Fibroblast of skin of back (primary cell): ENCODE data around the gene SLC20A1.

Source experiments
- DNase-seq: peaks from one replicate; pipeline ENCODE4 v3.0.0-alpha.2; 2013

Gene SLC20A1

DNA sequence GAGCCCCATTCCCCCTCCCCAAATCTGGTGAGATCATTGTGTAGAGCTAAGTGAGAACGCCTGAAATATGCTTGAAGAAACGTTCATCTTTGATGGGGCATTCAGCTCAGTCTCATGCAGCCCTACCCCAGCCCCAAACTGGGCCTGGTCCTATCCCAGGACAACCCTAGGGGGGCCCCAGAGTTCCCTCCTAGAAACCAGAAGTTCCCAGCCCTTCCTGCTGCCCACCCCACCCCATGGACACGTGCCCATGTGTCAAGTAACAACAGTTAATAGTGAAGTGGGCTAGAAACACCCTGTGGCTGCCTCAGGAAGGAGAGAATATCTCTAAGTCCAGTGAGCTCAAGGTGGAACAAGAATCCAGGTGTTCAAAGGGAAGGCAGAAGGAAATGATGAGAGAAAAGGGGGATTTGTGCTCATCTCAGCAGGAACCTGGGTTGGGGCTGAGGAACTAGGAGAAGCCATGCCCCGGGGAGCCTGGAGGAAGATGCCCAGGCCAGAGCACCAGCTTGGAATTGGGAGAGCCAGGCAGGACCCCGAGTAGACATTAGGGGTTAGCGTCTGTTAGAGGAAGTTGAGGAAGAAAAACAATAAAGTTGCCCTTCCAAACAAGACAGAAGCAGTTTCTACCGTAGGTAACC, 20.1 kb upstream of the SLC20A1 start:
- DNase-seq: no peak

DNA sequence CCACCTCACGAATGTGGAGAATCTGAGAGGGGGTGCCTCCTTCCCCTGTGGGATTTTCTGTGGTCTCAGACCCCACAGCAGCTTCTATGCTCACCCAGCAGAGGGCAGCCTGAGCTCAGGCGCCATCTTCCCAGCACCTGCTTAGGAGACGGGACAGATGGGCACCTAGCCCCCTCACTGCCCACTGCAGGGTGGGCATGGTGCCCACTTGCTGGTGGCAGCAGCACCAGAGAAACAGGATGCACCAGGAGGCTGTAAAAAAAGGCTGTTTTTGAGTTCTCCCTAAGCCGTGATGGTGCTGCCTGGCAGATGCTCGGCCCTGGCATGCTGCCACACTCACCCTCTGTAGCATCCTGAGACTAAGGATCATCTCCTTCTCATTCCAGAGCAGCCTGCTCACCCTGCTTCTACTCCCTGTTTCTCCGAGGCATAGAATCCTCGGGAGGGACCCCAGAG, 19.1 kb upstream of the SLC20A1 start:
- DNase-seq: peak; percentile 74

DNA sequence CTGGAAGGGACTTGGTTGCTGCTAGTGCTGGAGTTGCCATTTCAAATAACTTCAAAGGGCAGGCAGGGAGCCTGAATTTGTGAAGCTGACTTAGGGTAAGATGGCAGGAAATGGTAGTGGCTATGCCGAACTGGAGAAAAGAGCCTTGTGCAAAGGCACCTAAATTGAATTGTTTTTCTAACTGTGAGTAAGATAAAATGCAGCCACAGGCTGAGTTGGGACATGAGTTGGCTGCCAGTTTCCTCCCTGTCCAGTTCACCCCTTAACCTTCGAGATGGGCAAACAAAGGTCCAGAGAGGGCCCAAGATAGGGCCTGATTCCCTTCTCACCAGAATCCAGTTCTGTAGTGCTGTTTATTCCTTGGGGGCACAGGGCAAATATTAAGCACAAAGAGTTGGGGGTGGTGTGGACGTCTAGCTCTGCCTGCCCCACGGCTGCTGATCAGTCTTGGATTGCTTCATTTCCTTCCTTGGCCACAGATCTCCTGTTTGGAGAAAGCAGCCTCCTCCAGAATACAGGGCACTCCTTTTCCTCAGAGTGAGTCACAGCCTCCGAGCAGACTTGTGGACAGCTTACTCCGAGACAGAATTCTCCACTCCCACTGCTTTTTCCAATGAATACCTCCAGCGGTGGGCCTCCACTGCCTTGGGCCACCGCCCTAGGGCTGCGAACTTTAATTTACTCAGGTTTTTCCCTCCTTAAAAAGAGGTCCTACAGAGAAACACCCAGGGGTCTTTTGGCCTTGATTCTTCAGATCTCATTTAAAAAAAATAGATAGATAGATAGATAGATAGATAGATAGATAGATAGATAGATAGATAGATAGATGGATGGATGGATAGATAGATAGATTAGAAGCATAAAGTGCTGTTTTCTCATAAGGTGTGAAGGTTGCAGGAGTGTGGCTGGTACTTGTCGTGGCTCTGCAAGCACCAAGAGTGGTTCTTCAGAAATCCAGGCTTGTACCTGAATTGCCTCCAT, 18.4 kb upstream of the SLC20A1 start:
- peak; percentile 96 for DNase-seq

DNA sequence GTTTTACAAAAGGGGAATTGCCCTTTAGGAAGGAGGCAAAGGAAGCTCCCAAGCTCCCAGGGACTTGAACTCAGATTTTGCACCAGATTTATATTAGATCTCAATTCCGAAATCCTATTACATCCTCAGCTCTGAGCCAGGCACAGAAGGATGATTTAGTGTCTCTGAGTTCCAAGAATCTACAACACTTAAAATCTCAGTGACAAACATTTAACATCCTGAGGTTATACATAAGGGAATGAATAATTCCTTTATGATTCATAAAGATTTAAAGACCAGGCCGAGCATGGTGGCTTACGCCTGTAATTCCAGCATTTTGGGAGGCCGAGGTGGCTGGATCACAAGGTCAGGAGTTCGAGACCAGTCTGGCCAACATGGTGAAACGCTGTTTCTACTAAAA, 16.5 kb upstream of the SLC20A1 start:
- DNase-seq: no peak

DNA sequence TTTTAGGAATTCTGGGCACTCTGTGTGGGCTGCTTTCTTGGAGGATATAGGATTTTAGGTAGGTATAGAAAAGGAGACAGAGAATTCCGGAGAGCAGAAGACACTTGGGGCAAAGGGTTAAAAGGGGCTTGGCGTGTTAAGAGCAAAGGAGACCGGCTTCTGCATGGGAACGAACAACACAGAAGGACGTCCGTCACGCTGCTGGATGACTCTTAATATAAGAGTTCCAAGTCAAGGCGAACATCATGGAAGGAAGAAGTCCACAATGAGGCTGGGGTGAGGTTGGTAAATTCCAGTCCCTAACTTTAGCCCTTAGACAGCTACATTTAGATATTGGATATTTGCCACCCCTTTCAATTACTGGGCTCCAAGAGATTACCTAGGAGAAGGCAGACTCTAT, 15.9 kb upstream of the SLC20A1 start:
- DNase-seq: no peak

DNA sequence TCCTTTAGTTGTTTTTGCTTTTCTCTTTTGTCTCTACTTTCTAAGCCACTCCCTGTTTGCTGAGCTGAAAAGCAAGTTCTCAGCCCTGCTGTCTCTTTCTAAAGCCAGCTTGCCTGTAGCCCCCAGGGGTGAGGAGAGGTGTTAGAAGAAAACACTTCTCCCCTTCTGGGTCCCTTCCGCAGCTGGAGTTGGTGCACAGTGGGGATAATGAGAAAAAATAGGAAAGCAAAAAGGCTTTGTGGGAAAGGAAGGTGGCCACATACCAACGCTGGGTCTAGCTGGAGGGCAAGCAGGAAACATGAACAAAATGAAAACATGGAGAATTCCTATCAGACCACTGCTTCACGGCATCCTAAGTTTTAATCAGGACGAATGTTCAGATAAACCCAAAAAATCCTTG, 15.5 kb upstream of the SLC20A1 start:
- no peak for DNase-seq

DNA sequence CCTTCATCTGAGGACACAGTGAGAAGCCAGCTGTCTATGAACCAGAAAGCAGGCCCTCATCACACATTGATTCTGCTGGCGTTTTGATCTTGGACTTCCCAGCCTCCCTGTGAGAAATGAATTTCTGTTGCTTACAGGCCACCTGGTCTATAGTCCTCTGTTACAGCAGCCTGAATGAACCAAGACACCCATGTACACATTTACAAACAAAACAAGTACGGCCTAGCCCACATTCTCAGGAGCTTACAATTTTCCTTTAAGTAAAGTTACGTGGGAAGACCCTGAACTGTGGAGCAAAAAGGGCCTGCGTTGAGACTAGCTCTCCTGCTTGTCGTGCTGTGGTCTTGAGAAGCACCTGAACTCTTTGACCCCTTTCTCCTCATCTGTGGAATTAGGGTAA, 12.0 kb upstream of the SLC20A1 start:
- DNase-seq: no peak

DNA sequence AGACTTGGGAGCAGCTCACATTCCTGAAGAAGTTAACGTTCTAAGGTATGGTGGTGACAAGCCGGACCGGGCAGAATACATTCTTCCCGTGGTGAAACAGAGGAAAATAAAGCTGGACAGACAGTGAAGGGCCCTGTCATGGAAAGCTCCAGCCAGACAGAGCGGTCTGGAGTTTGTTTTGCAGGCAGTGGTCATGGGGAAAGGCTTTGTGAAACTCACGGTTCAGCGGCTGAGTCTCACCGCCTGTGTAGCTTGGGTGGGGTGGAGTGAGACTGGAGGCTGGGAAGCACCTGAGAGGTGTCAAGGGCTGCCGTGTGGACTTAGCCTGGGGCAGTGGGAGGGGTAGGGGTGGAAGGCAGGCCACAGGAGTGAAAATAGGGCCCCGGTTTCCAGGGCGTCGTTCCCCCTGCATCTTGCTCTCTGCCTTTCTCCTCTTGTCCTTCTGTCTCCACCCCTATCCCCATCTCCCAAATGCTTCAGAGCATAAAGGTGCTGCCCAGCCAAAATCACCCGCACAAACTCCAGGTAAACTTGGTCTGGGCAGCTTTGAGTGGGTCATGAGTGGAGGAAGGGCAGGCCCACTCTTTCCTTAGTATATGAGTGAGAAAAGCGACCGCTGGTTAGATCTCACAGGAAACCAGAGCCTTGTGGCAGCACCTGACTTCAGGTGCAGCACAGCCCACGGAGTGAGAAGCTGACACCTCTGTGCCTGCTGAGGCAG, 11.4 kb upstream of the SLC20A1 start:
- no peak for DNase-seq

DNA sequence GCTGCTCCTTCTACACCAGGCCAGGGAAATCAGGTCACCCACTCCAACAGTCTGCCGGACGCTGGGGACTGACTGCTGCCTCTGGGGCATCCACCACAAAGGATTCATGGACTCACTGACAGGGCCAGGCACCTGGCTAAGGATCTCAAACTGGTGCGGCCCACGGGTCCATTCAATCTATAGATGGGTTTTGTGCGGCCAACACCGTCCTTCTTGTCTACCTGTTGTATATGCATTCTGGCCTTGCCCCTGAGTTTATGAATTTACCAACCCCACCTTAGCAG, 10.9 kb upstream of the SLC20A1 start:
- DNase-seq: no peak

DNA sequence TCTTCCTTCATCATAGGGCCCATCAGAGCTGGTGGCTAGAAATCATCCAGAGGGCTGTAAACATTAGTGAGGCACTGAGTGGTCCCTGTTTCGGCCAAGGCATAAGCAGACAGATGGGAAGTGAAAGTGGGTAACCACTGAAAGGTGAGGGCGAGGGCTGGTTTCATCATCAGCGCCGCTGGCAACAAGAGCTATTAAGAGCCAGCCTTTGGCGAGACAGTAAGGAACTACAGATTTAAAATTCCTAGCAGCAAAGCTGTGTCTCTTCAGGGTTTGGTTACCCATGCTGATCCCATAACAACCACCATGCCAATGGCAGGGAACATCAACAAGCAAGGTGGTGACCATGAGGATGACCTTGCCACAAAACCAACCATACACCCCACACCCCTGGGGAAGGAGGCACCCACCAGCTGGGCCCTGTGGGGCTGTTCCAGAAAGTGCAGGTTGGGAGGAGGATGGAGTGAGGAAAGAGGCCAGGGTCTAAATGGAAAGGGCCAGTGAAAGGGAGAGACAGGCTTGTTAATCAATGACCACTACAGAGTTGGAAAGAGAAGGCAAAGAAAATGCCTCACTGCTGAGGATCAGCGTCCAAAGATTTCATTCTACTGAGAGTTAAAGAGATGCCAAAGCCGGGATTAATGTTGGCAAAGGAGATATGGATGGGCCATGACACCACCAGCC, 9.0 kb upstream of the SLC20A1 start:
- no peak for DNase-seq

DNA sequence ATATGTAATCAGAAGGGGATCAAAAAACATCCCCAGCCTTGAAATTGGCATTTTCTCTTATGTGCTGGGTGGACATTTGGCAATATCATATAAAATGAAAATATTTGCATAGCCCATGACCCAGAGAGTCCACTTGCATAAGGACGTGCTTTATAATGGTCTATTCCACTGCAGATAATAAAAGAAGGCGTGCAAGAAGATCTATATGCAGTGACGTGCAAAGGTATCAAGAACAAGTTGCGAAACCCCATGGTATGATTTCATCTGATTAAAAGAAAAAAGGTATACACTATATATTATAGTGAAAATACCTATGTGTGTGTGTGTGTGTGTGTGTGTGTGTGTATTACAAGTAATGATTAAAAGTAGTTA, 8.5 kb upstream of the SLC20A1 start:
- DNase-seq: no peak

DNA sequence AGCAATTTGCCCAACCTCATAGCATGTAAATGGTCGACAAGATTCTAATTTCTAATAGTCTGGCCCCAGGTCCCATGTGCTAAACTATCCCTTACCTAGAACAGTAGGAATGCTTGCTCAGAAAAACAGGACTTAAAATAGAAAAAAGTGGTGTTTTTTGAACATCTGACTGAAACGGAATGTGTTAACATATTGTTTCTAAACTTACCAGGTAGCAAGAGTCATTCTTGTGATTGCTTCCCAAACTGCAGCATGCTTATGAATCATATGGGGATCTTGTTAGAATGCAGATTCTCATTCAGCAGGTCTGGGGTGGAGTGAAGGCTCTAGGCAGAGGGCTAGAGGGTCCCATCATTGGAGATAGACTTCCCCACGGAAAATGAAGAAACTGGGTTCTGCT, 5.8 kb upstream of the SLC20A1 start:
- DNase-seq: no peak

DNA sequence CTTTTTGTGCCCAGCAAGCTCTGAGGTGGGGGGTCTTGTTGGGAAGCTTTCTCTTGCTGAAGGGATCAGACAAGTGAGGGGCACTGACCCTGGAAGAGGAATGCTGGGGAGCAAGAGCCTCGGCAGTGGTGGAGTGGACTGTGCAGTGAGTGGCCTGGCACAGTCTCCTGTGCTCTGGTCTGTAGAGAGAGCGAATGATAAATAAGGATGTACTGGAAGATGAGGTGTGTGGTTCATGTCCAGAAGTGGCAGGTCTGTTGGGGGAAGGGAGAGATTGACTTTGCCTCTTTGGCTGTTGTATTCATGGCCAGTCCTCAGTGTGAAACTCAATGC, 5.3 kb upstream of the SLC20A1 start:
- DNase-seq: no peak

DNA sequence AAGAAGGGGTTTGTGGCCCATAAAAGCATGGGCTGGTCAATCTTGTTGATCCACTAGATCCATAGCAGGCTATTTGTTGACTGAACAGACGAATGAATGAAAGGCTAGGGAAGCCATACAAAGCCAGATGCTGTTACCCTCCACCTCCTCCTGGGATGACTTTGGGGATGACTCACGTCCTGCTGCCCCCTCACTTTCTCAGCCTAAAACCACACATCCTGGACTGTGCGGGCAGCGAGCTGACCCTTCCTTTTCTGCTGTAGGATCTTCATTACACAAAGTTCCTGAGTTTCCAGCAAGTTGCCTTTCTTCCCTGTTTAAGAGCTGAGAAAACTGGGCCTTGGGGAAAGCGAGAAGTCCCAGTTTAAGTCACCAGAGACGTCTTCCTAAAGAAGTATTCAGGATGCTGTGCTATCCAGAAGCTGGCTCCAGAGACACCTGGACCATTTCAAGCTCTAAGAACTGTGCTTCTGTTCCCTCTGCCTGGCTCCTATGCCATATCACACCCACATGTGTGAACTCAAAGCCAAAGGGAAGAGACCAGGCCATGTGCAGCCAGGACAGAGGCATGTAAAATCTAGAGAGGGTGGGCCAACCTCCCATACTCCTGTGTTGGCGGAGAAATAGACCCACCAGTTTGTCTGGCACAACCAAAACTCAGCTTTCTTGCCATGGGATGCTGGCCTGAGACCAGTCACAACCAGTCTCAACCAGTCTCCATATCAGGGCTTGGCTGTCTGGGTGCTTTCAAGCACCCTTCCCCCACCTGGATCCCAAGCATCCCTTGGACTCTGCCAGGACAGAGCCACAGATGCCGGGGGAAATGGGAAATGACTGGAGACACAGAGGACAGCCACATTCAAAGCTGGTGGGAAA, 4.7 kb upstream of the SLC20A1 start:
- DNase-seq: peak; percentile 81

DNA sequence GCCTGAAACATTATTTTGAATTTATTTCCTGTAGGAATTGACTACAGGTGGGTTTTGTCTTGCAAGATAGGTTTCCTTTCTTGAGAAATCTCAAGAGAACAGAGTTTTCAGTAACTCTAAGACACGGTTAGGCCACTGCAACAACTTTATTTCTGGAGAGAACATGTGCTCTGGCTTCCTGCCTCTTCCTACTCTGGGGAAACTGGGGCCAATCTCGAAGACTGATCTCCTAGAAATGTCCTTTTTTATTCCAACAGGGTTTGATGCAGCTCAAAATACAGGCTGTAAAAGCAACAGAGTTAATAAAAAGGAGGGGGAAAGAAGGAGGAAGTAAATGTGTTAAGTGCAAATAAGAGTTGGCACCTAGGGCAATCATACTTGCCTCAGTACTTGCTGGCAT, 4.0 kb upstream of the SLC20A1 start:
- no peak for DNase-seq

DNA sequence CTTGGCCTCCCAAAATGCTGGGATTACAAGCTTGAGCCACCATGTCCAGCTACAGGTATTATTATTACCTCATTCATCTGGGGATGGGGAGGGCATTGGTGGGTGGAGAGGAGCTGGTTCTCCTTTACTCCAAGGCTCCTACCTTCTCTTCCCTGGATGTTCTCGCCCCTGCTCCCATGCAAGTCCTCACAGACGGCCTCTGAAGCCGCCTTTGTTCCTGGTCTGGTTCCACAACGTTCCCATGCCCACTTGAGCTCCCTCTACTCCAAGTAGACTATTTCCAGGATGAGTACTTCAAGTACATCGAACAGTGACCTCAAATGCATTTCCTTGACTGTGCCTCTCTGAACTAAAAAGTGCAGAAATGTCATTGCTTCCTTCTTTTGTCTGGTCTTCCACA, 3.2 kb upstream of the SLC20A1 start:
- no peak for DNase-seq

DNA sequence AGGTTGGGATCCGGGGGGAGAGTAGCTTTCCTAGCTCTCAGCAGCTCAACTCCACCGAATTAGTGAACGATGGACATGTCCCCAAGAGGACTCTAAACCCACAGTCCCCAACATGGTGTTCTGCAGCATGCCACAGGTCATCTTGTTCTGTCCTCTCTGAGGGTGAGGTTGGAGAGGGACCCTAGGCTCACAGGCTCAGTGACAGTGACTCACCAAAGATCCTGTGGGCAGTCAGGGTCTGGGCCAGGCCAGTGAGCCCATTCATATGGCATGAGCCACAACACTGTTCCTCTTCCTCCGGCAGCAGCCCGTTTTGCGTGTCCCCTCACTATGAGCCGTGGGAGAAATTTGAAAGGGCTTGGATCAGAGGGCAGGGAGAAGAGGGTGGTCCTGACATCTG, 2.8 kb upstream of the SLC20A1 start:
- DNase-seq: no peak

DNA sequence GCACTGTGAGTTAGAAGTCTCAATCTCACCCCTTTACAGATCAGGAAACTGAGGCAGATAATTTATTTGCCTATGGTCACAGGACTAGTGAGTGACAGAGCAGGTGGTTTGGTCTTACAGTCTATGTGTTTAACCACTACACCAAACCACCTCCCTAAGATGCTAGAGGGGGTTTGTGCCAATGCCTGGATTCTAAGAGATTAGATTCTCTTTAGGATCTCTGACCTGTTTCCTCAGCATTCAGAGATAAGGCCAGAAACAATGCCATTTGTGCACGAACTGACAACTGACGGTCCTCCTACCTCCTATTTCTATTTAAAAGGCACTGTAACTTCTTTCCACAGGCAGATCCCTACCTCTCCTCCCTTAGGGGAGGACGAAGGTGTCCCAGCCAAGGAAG, 2.3 kb upstream of the SLC20A1 start:
- DNase-seq: no peak

DNA sequence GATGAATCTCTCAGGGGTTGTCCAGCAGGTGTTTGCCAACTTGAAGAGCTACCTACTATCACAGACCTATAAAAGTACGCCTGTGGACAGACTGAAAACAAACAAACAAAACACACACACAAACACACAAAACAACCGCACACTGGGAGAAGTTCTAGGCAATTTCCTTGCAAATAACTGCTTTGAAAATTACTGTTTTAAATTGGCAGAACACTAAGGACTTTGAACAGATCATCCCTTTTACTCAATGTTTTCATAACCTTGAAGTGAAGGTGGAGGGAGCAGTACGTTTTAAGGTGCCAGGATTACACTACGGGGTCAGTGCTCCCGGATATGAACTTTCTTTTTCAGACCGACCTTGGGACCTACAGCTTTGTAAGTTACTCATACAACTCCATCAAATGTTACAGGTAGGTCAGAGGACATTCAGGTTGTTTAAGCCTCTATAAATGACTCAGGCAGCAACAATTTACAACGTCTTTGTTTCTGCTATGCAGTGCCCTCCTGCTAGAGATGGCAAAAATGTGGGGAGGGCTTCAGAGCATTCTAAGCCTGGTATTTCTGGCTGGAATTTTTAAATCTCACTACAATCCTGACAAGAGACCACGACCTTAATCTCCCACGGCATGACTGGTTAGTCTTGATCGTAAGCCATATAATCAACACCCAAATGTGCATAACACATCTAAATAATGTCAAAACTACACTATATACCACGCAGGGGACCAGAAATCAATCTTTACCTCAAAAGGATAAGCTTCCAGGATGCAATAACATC, 1.4 kb upstream of the SLC20A1 start:
- no peak for DNase-seq

DNA sequence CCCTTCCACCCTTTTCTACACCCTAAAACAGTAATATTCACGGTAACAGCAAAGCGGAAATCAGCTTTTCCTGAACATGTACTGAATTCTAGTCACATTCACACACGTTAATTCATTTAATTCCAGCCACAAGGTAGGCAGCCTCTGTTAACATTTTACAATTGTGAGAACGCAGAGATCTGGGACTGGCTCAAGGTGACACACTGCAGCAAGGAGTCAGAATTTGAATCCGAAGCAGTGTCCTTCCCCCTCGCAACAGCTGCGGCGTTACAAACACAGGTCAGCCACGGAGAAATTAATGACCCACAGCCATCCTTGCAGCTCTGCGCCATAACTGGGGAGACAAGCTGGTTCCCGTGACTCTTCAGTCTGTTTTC, 818 bp upstream of the SLC20A1 start:
- DNase-seq: no peak

DNA sequence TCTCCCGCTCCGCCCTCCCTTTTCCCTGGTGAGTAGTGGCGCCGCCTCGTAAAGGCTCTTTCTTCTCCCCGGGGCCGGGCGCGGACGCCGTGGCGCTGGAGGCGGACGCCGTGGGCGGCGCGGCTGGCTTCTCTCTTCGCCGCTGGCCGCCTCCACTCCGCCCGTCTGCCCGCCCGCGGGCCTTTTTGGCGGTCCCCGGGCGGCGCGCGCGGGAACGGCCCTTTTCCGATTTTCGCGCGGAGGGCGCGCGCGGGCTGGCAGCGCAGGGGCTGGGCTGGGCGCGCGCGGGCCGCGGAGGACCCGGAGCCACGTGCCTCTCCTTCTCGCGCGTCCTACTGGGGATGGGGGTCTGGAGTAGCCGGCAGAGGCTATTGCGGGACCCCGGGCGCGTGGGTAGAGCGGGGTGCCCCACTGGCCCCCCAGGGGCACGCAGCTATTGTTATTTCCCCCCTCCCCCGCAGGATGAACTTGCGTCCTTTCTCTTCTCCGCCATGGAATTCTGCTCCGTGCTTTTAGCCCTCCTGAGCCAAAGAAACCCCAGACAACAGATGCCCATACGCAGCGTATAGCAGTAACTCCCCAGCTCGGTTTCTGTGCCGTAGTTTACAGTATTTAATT, 472 bp downstream of the SLC20A1 start:
- no peak for DNase-seq
